HepG2 (cell line): Measurements from ENCODE around the gene CCDC57. TPM values are rescaled to one million over a fixed set of nuclear protein-coding genes. Genes with fewer than 3 reads are reported as not detected.

ENCODE experiments used
- ELF1 ChIP-seq: sonication (generic); formaldehyde crosslinking; IDR thresholded peaks from 2 replicates; pipeline ENCODE4 v1.4.0; 2020; ENCODE audit warnings: missing genetic modification reagents
- FOXO4 ChIP-seq: sonication (generic); formaldehyde crosslinking; conservative IDR thresholded peaks from 2 replicates; pipeline ENCODE4 v1.8.1; 2023; ENCODE audit warnings: missing genetic modification reagents
- FOXP1 ChIP-seq, 2 experiments: fragments of 450-650 bp in 1 of 2; IDR thresholded peaks; 2 replicates each; pipeline ENCODE4 v1.6.1; 2017 to 2018; ENCODE audit warnings: antibody characterized with exemption in 1 of 2
- HMGA1 ChIP-seq: sonication (generic); formaldehyde crosslinking; conservative IDR thresholded peaks from 2 replicates; pipeline ENCODE4 v1.4.0; 2020; ENCODE audit warnings: missing genetic modification reagents
- RARG ChIP-seq: sonication (generic); formaldehyde crosslinking; IDR thresholded peaks from 2 replicates; pipeline ENCODE4 v1.4.0; 2020; ENCODE audit warnings: low read depth, mild to moderate bottlenecking, missing genetic modification reagents
- SALL2 ChIP-seq: sonication (generic); formaldehyde crosslinking; IDR thresholded peaks from 2 replicates; pipeline ENCODE4 v1.8.1; 2023; ENCODE audit warnings: mild to moderate bottlenecking, missing genetic modification reagents, inconsistent platforms
- ZBTB7B ChIP-seq: sonication (generic); formaldehyde crosslinking; IDR thresholded peaks from 2 replicates; pipeline ENCODE4 v1.4.0; 2020; ENCODE audit warnings: missing genetic modification reagents
- ZFY ChIP-seq: sonication (generic); formaldehyde crosslinking; IDR thresholded peaks from 2 replicates; pipeline ENCODE4 v1.4.0; 2020; ENCODE audit warnings: missing genetic modification reagents
- ZNF567 ChIP-seq: sonication (generic); formaldehyde crosslinking; IDR thresholded peaks from 2 replicates; pipeline ENCODE4 v1.8.1; 2023; ENCODE audit warnings: mild to moderate bottlenecking, missing genetic modification reagents, borderline replicate concordance
- polyA plus RNA-seq, 8 experiments: library from polyadenylated mRNA; depleted of rRNA in 3 of 8; stranded (reverse) in 7 of 8; unstranded in 1 of 8; fragments of >200 nt; fragmentation: Illumina TruSeq in 4 of 8; extraction: Trizol in 4 of 8; gene quantifications; 2 replicates each; pipeline versions ENCODE4 v1.2.1 to v1.2.3, GENCODE V29; 2011 to 2016; ENCODE audit warnings: low read depth in 4 of 8, missing spikeins in 1 of 8, mixed read lengths in 1 of 8; ENCODE audit not compliant: insufficient read depth in 1 of 8
- total RNA-seq, 5 experiments: library from RNA; depleted of rRNA; stranded (reverse); fragments of >200 nt; fragmentation: Illumina TruSeq; extraction: Trizol; gene quantifications; 2 replicates each; pipeline ENCODE4 v1.2.3, GENCODE V29; 2016; ENCODE audit warnings: low read depth in 1 of 5
- TF ChIP-seq, protein P1 (sequence below): sonication (generic); formaldehyde crosslinking; IDR thresholded peaks from 2 replicates; pipeline ENCODE4 v1.4.0; 2020; ENCODE audit warnings: missing genetic modification reagents
- TF ChIP-seq, protein P2 (sequence below): sonication (generic); formaldehyde crosslinking; IDR thresholded peaks from 2 replicates; pipeline ENCODE4 v1.5.0; 2020; ENCODE audit warnings: missing genetic modification reagents
- TF ChIP-seq, protein P3 (sequence below): sonication (generic); formaldehyde crosslinking; IDR thresholded peaks from 2 replicates; pipeline ENCODE4 v1.5.1; 2020; ENCODE audit warnings: mild to moderate bottlenecking, missing genetic modification reagents, moderate library complexity
- TF ChIP-seq, protein P4 (sequence below): IDR thresholded peaks from 2 replicates; pipeline ENCODE4 v1.6.1; 2016; ENCODE audit warnings: missing biosample characterization, missing genetic modification reagents, low read depth

CCDC57 gene
- total and polyA plus RNA-seq, 2 of the 13 experiments (the other 11 are each of a cell fraction or from before 2014, with no cell fraction given) = 59.3 to 59.9 TPM

DNA sequence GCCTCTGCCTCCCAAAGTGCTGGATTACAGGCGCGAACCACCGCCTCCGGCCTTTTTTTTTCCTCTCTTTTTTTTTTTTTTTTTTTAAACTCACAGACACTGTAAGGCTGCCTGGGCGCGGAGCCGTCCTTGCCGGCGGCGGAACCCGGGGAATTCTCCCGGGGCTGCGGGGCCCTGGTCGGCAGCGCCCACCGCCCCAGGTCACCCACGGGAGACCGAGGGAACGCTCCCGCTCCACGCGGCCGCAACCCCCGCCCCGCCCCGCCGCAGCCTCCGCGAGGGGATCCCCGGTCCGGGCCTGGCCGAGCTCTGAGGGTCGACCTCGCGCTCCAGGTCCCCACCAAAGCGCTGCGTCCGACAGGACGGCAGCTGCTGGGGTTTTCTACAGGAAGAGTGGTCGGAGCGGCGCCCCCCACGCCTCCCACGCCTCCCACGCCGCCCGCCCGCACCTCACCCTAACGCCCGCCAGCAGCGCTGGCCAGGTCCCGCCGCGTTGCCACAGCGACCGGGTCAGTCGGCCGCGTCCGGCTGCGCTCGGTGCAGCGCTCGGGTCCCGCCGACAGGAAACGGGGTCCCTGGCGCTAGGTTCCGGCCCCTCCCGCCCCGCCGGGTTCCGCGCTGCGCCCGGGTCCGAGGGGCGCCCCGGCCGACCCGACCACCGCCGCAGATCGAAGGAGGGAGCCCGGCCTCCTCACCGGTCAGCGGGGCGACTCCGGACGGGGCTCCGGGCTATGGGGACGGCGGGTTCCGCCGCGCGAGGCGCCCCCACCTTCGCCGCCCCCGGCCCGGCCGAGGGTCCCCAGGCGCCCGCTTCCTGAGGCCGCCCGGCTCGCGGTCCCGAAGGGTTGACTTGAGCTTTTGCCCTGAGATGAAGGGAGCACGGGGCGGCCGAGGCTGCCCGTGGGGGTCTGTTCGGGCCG, at the start of gene CCDC57 (continued):
- peak; percentile 70; the same call in 1 of the 2 replicates for TF ChIP-seq RARG (CRISPR knock-in tag)
- TF ChIP-seq ZNF567 (CRISPR knock-in tag) = peak; percentile 54
- peak; percentile 94 for TF ChIP-seq ZFY (CRISPR knock-in tag)
- TF ChIP-seq, protein P1, sequence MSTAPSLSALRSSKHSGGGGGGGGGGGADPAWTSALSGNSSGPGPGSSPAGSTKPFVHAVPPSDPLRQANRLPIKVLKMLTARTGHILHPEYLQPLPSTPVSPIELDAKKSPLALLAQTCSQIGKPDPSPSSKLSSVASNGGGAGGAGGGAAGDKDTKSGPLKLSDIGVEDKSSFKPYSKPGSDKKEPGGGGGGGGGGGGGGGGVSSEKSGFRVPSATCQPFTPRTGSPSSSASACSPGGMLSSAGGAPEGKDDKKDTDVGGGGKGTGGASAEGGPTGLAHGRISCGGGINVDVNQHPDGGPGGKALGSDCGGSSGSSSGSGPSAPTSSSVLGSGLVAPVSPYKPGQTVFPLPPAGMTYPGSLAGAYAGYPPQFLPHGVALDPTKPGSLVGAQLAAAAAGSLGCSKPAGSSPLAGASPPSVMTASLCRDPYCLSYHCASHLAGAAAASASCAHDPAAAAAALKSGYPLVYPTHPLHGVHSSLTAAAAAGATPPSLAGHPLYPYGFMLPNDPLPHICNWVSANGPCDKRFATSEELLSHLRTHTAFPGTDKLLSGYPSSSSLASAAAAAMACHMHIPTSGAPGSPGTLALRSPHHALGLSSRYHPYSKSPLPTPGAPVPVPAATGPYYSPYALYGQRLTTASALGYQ = peak; percentile 41
- TF ChIP-seq, protein P2, sequence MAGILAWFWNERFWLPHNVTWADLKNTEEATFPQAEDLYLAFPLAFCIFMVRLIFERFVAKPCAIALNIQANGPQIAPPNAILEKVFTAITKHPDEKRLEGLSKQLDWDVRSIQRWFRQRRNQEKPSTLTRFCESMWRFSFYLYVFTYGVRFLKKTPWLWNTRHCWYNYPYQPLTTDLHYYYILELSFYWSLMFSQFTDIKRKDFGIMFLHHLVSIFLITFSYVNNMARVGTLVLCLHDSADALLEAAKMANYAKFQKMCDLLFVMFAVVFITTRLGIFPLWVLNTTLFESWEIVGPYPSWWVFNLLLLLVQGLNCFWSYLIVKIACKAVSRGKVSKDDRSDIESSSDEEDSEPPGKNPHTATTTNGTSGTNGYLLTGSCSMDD (CRISPR knock-in tag) = no peak
- no peak for TF ChIP-seq HMGA1
- TF ChIP-seq FOXP1 (IDR thresholded peaks at IDR 0.05) = no peak
- no peak for TF ChIP-seq FOXP1 (CRISPR knock-in tag; IDR thresholded peaks at IDR 0.05)
- no peak for TF ChIP-seq ELF1 (CRISPR knock-in tag)
- TF ChIP-seq, protein P3, sequence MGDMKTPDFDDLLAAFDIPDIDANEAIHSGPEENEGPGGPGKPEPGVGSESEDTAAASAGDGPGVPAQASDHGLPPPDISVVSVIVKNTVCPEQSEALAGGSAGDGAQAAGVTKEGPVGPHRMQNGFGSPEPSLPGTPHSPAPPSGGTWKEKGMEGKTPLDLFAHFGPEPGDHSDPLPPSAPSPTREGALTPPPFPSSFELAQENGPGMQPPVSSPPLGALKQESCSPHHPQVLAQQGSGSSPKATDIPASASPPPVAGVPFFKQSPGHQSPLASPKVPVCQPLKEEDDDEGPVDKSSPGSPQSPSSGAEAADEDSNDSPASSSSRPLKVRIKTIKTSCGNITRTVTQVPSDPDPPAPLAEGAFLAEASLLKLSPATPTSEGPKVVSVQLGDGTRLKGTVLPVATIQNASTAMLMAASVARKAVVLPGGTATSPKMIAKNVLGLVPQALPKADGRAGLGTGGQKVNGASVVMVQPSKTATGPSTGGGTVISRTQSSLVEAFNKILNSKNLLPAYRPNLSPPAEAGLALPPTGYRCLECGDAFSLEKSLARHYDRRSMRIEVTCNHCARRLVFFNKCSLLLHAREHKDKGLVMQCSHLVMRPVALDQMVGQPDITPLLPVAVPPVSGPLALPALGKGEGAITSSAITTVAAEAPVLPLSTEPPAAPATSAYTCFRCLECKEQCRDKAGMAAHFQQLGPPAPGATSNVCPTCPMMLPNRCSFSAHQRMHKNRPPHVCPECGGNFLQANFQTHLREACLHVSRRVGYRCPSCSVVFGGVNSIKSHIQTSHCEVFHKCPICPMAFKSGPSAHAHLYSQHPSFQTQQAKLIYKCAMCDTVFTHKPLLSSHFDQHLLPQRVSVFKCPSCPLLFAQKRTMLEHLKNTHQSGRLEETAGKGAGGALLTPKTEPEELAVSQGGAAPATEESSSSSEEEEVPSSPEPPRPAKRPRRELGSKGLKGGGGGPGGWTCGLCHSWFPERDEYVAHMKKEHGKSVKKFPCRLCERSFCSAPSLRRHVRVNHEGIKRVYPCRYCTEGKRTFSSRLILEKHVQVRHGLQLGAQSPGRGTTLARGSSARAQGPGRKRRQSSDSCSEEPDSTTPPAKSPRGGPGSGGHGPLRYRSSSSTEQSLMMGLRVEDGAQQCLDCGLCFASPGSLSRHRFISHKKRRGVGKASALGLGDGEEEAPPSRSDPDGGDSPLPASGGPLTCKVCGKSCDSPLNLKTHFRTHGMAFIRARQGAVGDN (CRISPR knock-in tag) = peak; percentile 82
- TF ChIP-seq, protein P4, sequence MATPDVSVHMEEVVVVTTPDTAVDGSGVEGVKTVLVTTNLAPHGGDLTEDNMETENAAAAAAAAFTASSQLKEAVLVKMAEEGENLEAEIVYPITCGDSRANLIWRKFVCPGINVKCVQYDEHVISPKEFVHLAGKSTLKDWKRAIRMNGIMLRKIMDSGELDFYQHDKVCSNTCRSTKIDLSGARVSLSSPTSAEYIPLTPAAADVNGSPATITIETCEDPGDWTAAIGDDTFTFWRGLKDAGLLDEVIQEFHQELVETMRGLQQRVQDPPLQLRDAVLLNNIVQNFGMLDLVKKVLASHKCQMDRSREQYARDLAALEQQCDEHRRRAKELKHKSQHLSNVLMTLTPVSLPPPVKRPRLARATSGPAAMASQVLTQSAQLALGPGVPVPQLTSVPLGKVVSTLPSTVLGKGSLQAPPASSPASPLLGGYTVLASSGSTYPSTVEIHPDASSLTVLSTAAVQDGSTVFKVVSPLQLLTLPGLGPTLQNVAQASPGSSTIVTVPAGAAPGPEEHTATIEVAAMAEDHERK (CRISPR knock-in tag) = no peak
- TF ChIP-seq SALL2 (CRISPR knock-in tag) = peak; percentile 96; the same call in 1 of the 2 replicates
- TF ChIP-seq ZBTB7B (CRISPR knock-in tag) = peak; percentile 87
- TF ChIP-seq FOXO4 (CRISPR knock-in tag) = no peak
- TF ChIP-seq, all 625 proteins: peak for 298
